HL-60 (cell line): Measurements from ENCODE around the gene TIGAR.

Experiments used
- DNase-seq, 2 experiments: peaks; one replicate each; pipeline ENCODE4 v3.0.0-alpha.2; 2010 to 2020; ENCODE audit warnings: low read depth in 1 of 2, low spot score in 1 of 2
- H3K27ac ChIP-seq: fragments of 250-450 bp; sonication (Bioruptor Pico); replicated peaks from 2 replicates; pipeline ENCODE4 v1.5.1; 2020; ENCODE audit warnings: mild to moderate bottlenecking, moderate library complexity
- H3K27me3 ChIP-seq: fragments of 250-450 bp; sonication (Bioruptor Pico); 2 replicates; pipeline ENCODE4 v1.5.1; 2021; ENCODE audit warnings: mild to moderate bottlenecking, moderate library complexity; ENCODE audit not compliant: insufficient read depth, poor library complexity, severe bottlenecking
- H3K4me3 ChIP-seq: replicated peaks from 2 replicates; pipeline ENCODE4 v1.5.1; 2011; ENCODE audit warnings: mild to moderate bottlenecking, control low read depth, low read length; ENCODE audit not compliant: insufficient read depth
- GABPA ChIP-seq: IDR thresholded peaks from 2 replicates; pipeline ENCODE4 v1.6.1; 2012; ENCODE audit warnings: low read depth
- POLR2AphosphoS5 ChIP-seq: IDR thresholded peaks from 2 replicates; pipeline ENCODE4 v1.6.1; 2012; ENCODE audit warnings: low read depth
- SPI1 ChIP-seq: IDR thresholded peaks from 2 replicates; pipeline ENCODE4 v1.6.1; 2012; ENCODE audit warnings: low read depth, mild to moderate bottlenecking, borderline replicate concordance
- TF ChIP-seq, protein P1 (sequence below): IDR thresholded peaks from 2 replicates; pipeline ENCODE4 v1.6.1; 2012; ENCODE audit warnings: low read depth; ENCODE audit not compliant: insufficient replicate concordance
- TF ChIP-seq, protein P2 (sequence below): IDR thresholded peaks from one replicate; pipeline ENCODE4 v1.5.1; 2011; ENCODE audit warnings: low read length, control low read depth, inconsistent platforms; ENCODE audit not compliant: insufficient read depth

Gene TIGAR

DNA sequence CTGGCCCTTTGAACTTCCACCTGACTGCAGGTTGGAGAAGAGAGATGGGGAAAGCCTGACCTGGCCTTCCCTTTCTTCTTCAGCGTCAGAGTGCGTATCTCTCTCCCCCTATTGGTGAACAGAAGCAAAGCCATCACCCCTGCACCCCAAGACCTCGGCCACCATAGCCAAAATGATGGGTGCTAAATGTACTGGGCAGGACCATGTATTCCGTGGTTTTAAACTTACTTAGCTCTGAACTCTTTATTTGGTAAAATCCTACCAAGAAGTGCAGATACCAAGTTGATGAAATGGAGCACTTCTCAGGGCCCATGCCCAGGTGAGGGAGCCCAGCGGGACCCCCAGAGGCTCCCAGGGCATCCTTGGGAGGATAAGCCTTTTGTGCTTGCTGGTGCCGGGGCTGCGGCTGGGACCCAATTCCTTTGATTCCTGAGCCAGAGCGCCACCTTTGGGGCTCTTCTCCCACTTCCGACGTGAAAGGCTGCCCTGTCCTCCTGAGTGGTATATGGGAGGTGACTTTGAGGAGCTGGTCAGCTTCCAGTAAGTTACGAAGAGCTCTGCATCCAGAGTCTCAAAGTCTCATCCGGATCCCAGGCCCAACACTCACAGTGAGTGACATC lies 38.0 kb upstream of the TIGAR start:
- H3K27me3 ChIP-seq, result no peaks in the 10 kb centered on the region
- no peak overlapping the region for H3K27ac ChIP-seq
- DNase-seq, result no peak

DNA sequence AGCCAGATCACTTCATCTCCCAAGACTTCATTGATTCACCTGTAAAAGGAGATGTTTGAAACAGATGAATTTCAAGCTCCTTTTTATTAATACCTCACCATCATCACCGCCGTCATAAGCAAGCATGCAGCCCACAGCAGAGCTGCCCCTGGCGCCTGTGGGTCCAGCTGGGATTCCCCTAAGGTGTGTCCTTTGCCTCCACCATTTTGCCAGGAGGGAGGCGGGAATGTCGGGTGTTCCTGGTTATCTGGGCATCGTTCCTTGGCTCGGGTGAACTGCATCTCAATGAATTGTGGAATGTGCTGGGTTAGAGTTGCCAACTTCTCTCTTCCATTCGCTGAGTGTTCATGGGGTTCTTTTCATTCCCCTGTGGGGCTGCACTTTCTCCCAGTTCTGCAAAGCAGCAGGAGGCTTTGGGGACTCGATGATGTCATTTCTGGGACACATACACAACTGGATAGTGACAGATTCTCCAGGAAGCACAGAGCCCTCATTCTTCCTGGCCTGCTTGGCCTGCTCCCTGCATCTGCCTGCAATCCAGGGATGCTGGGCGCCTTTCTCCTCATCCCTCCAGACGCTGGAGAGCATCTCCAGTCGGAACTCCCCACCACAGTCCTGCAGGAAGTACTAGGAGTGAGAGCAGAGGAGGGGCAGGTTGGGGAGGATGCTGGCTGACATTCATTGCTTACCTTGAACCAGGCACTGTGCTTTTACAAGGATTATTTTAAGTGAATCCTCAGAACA lies 37.3 kb upstream of the TIGAR start:
- TF ChIP-seq POLR2AphosphoS5, result no peak
- TF ChIP-seq GABPA, result no peak
- TF ChIP-seq, protein P1, sequence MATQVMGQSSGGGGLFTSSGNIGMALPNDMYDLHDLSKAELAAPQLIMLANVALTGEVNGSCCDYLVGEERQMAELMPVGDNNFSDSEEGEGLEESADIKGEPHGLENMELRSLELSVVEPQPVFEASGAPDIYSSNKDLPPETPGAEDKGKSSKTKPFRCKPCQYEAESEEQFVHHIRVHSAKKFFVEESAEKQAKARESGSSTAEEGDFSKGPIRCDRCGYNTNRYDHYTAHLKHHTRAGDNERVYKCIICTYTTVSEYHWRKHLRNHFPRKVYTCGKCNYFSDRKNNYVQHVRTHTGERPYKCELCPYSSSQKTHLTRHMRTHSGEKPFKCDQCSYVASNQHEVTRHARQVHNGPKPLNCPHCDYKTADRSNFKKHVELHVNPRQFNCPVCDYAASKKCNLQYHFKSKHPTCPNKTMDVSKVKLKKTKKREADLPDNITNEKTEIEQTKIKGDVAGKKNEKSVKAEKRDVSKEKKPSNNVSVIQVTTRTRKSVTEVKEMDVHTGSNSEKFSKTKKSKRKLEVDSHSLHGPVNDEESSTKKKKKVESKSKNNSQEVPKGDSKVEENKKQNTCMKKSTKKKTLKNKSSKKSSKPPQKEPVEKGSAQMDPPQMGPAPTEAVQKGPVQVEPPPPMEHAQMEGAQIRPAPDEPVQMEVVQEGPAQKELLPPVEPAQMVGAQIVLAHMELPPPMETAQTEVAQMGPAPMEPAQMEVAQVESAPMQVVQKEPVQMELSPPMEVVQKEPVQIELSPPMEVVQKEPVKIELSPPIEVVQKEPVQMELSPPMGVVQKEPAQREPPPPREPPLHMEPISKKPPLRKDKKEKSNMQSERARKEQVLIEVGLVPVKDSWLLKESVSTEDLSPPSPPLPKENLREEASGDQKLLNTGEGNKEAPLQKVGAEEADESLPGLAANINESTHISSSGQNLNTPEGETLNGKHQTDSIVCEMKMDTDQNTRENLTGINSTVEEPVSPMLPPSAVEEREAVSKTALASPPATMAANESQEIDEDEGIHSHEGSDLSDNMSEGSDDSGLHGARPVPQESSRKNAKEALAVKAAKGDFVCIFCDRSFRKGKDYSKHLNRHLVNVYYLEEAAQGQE, result no peak
- TF ChIP-seq, protein P2, sequence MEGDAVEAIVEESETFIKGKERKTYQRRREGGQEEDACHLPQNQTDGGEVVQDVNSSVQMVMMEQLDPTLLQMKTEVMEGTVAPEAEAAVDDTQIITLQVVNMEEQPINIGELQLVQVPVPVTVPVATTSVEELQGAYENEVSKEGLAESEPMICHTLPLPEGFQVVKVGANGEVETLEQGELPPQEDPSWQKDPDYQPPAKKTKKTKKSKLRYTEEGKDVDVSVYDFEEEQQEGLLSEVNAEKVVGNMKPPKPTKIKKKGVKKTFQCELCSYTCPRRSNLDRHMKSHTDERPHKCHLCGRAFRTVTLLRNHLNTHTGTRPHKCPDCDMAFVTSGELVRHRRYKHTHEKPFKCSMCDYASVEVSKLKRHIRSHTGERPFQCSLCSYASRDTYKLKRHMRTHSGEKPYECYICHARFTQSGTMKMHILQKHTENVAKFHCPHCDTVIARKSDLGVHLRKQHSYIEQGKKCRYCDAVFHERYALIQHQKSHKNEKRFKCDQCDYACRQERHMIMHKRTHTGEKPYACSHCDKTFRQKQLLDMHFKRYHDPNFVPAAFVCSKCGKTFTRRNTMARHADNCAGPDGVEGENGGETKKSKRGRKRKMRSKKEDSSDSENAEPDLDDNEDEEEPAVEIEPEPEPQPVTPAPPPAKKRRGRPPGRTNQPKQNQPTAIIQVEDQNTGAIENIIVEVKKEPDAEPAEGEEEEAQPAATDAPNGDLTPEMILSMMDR, result no peak
- no peak for TF ChIP-seq SPI1
- no peak overlapping the region for H3K4me3 ChIP-seq
- no peak overlapping the region for H3K27ac ChIP-seq
- no peak for DNase-seq
- H3K27me3 ChIP-seq, result no peaks in the 10 kb centered on the region

More for the DNA sequence above, 38.0 kb upstream of the TIGAR start:
- H3K4me3 ChIP-seq, result no peak overlapping the region
- no peak for TF ChIP-seq POLR2AphosphoS5
- no peak for TF ChIP-seq SPI1
- TF ChIP-seq, protein P1, result no peak
- no peak for TF ChIP-seq GABPA
- TF ChIP-seq, protein P2, result no peak

DNA sequence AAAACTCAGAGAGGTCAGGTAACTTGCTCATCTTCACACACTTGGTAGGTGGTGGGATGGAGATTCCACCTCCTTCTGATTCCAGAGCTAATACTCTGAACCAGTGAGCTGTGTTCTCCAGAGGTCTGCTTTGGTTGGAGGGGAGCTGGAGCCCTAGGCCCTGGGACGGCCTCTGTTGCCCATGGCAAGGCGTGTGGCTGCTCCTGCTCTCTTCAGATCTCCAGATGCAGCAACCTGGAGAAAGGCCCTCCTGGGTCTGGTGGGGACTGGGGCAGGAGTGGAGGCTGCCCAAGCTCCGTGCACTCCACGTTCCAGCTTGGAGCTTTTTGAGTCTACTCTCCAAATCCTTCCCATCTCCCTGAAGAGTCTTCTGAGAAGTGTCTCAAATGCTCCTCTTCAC lies 36.7 kb upstream of the TIGAR start:
- no peak overlapping the region for H3K27ac ChIP-seq
- H3K4me3 ChIP-seq, result no peak overlapping the region
- TF ChIP-seq, protein P1, result no peak
- TF ChIP-seq POLR2AphosphoS5 (no peak), SPI1 (no peak), GABPA (no peak)
- TF ChIP-seq, protein P2, result no peak
- no peak for DNase-seq
- H3K27me3 ChIP-seq, result no peaks in the 10 kb centered on the region
